ENCODE measurements around the gene AFG1L. TPM values are rescaled to one million over a fixed set of nuclear protein-coding genes. Genes with fewer than 3 reads are reported as not detected.

The AFG1L gene
- total RNA-seq, 1 experiment from 2014 or later = 7.1 TPM

DNA sequence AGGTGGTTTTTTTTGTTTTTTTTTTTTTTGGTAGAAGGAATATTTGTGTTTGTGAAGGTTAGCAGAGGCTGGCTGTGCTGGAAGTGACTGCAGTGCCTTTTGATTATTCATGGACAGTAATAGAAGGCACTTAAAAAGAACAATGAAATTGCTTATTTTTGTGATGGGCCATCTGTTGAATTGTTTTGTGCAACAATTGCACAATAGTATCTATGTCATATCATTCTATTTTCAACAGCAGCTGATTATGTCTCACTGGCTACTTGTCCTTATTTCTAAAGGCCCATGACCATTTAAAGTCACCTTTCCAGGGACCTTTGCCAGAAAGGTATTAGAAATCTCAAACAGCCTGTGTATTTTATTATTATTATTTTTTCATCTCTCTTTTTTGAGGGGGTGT lies 70.6 kb downstream of the AFG1L start:
- no peak for DNase-seq
- Mint-ChIP-seq H3K9me3 (ENCODE audit: low read depth, unreplicated experiment) (no peaks in the 10 kb centered on the region), H3K27me3 (ENCODE audit: unreplicated experiment) (no peaks in the 10 kb centered on the region), H3K36me3 (ENCODE audit: insufficient read depth, unreplicated experiment) (no peaks in the 10 kb centered on the region), H3K27ac (ENCODE audit: unreplicated experiment) (no peak overlapping the region), H3K4me1 (ENCODE audit: low read depth, unreplicated experiment) (peaks cover 9% of the 10 kb centered on the region), H3K4me3 (ENCODE audit: low read depth, unreplicated experiment) (no peak overlapping the region)
- CTCF ChIA-PET = interaction anchor here (0.7 kb wide), 2 partner anchors 9 to 103 kb away, joined by 6 to 8 read pairs; no protein-coding TSS in a partner anchor
- TF ChIP-seq, protein P1, sequence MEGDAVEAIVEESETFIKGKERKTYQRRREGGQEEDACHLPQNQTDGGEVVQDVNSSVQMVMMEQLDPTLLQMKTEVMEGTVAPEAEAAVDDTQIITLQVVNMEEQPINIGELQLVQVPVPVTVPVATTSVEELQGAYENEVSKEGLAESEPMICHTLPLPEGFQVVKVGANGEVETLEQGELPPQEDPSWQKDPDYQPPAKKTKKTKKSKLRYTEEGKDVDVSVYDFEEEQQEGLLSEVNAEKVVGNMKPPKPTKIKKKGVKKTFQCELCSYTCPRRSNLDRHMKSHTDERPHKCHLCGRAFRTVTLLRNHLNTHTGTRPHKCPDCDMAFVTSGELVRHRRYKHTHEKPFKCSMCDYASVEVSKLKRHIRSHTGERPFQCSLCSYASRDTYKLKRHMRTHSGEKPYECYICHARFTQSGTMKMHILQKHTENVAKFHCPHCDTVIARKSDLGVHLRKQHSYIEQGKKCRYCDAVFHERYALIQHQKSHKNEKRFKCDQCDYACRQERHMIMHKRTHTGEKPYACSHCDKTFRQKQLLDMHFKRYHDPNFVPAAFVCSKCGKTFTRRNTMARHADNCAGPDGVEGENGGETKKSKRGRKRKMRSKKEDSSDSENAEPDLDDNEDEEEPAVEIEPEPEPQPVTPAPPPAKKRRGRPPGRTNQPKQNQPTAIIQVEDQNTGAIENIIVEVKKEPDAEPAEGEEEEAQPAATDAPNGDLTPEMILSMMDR (IDR thresholded peaks at IDR 0.05; ENCODE audit: unreplicated experiment) = no peak
- BruUV-seq (replicated peaks) = no TSS peak
- intact Hi-C loops (cut with micrococcal nuclease; ENCODE audit: unreplicated experiment) = no loop called here

DNA sequence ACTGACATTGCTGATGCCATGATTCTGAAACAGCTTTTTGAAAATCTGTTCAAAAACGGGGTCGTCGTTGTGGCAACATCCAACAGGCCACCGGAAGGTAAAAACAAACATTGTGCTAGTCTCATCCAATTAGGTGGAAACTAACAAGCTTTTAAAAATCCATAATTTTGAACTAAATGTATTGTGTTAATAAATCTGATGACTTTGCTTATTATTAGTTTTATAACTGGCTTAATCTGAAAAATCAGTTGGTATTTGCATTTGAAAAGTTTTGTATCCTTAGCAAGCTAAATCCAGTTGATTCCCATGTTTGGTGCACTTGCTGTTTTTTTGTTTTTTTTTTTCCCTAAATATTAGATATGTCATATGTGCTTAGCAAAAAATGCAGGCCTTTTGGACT lies 71.4 kb downstream of the AFG1L start:
- Mint-ChIP-seq H3K4me3 (ENCODE audit: low read depth, unreplicated experiment) (no peak overlapping the region), H3K27me3 (ENCODE audit: unreplicated experiment) (no peaks in the 10 kb centered on the region), H3K27ac (ENCODE audit: unreplicated experiment) (no peak overlapping the region), H3K4me1 (ENCODE audit: low read depth, unreplicated experiment) (peaks cover 4% of the 10 kb centered on the region), H3K36me3 (ENCODE audit: insufficient read depth, unreplicated experiment) (no peaks in the 10 kb centered on the region), H3K9me3 (ENCODE audit: low read depth, unreplicated experiment) (no peaks in the 10 kb centered on the region)
- TF ChIP-seq, protein P1 (IDR thresholded peaks at IDR 0.05; ENCODE audit: unreplicated experiment) = no peak
- intact Hi-C loops (cut with micrococcal nuclease; ENCODE audit: unreplicated experiment) = no loop called here
- CTCF ChIA-PET = no interaction called here
- BruUV-seq (replicated peaks) = no TSS peak
- no peak for DNase-seq

DNA sequence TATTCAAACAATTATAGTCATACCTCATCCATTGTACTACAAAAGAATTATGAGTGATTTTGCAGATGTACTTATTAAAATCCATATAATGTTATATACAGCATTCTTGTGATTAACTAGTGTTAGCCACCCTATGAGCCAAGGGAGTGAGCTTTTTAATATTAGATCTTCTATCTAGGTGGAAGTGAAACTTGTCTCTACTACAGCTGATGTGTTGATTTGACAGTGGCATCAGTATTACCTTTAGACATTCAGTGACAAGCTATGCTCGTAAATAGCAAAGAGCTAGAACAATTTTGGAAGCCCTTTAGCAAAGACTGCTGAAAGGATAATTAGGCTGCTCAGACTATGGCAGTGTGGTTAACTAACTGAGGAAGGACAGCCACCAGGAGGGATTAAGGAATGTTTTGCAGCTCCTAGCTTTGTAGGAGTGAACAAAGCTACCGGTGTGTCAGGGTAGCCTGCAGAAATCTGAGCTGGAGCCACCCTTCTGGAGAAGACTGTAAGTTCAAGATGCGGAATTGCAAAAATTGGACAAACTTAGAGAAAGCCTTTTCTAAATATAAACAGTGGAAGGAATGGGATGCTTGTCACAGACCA lies 73.7 kb downstream of the AFG1L start:
- CTCF ChIA-PET = no interaction called here
- H3K4me1 Mint-ChIP-seq (ENCODE audit: low read depth, unreplicated experiment) = no peaks in the 10 kb centered on the region

DNA sequence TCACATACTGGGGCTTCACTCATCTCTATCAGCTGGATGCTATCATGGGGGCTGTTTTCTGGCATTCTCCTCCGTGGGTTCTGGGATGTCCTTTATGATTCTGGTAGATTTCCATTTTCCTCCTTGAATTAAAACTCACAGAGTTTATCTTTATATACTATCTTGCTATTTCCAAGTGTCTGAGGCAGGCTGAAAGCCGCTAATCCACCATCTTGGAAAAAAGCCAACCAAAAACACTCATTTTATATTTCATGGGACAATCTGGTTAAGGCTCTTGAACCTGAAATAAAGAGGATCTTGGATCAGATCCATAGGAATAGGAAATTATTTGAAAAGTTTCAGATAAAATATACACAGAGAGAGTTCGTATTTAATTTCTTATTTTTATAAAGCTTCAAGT lies 86.0 kb downstream of the AFG1L start:
- Mint-ChIP-seq H3K4me3 (ENCODE audit: low read depth, unreplicated experiment) (no peak overlapping the region), H3K36me3 (ENCODE audit: insufficient read depth, unreplicated experiment) (no peaks in the 10 kb centered on the region), H3K9me3 (ENCODE audit: low read depth, unreplicated experiment) (no peaks in the 10 kb centered on the region), H3K27ac (ENCODE audit: unreplicated experiment) (no peak overlapping the region), H3K27me3 (ENCODE audit: unreplicated experiment) (no peaks in the 10 kb centered on the region), H3K4me1 (ENCODE audit: low read depth, unreplicated experiment) (no peaks in the 10 kb centered on the region)
- CTCF ChIA-PET = interaction anchor here (0.7 kb wide), 2 partner anchors 44 to 849 kb away, joined by 3 to 4 read pairs; no protein-coding TSS in a partner anchor
- no TSS peak for BruUV-seq (replicated peaks)
- DNase-seq = no peak
- intact Hi-C loops (cut with micrococcal nuclease; ENCODE audit: unreplicated experiment) = no loop called here
- TF ChIP-seq, protein P1 (IDR thresholded peaks at IDR 0.05; ENCODE audit: unreplicated experiment) = no peak

More for the DNA sequence above, 73.7 kb downstream of the AFG1L start:
- no TSS peak for BruUV-seq (replicated peaks)
- TF ChIP-seq, protein P1 (IDR thresholded peaks at IDR 0.05; ENCODE audit: unreplicated experiment) = no peak
- Mint-ChIP-seq H3K4me3 (ENCODE audit: low read depth, unreplicated experiment) (no peak overlapping the region), H3K9me3 (ENCODE audit: low read depth, unreplicated experiment) (no peaks in the 10 kb centered on the region), H3K27me3 (ENCODE audit: unreplicated experiment) (no peaks in the 10 kb centered on the region), H3K36me3 (ENCODE audit: insufficient read depth, unreplicated experiment) (no peaks in the 10 kb centered on the region), H3K27ac (ENCODE audit: unreplicated experiment) (no peak overlapping the region)
- DNase-seq = no peak
- intact Hi-C loops (cut with micrococcal nuclease; ENCODE audit: unreplicated experiment) = no loop called here

Data from Calu3 (cell line).